CD4-positive, alpha-beta T cell treated with Interleukin-4 for 4 hours (primary cell): ENCODE results near the gene SMS.
A peak's percentile ranks its signal among the peaks of the same experiment; 100 is the strongest.
"Not testable (repeated sequence)": the region's sequence is repeated elsewhere in the genome, so short reads cannot be mapped to it uniquely, and the experiment has no call there.

Experiments
- DNase-seq: peaks from one replicate; pipeline ENCODE4 v3.0.0-alpha.2; 2020

Gene SMS

GRCh38 chrX:21952624-21953023, 12.1 kb downstream of the SMS start:
- DNase-seq, result no peak

DNA sequence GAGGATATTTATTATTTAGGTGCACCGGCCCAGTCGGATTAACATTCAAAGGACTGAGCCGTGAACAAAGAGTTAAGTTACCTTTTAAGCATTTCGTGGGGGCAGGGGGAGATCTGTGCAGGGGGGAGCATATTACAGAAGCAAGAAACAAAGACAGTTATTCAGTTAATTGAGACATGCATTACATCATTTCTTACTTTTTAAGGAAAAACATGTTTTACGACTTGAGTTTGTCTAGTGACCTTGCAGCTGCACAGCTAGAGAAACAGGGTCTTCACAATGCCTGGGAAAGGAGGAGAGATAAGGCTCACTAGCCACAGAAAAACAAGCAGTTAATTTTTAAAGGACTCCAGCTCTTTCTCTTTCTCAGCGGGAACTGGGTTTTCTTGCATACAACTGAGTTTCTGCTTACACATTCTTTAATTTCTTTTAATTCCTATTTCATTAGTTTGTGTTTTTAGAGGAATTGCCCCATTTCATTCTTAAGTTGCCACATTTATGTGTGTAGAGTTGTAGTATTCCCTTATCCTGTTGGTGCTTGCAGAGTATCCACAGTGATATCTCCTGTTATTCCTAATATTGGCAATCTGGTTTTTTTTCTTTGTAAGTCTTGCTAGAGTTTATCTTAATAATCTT, 12.8 kb downstream of the SMS start:
- DNase-seq, result not testable (repeated sequence)

GRCh38 chrX:21955403-21956189, 15.1 kb downstream of the SMS start:
- DNase-seq, result no peak

DNA sequence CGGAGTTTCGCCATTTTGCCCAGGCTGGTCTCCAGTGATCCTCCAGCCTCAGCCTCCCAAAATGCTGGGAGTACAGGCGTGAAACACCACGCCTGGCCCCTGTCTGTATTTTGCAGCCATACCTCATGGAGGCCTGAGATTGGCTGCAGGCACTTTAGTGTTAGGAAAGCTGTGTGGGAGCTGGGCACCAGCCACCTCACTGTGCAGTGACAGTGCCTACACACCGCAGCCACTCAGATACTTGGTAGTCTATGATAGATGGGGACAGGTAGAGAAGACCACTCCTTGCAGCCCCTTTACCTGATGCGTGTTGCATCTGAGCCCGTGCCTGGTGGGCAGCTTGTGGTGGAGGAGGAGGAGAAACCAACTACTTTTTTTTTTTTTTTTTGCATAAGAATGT, 16.3 kb downstream of the SMS start:
- DNase-seq, result no peak

DNA sequence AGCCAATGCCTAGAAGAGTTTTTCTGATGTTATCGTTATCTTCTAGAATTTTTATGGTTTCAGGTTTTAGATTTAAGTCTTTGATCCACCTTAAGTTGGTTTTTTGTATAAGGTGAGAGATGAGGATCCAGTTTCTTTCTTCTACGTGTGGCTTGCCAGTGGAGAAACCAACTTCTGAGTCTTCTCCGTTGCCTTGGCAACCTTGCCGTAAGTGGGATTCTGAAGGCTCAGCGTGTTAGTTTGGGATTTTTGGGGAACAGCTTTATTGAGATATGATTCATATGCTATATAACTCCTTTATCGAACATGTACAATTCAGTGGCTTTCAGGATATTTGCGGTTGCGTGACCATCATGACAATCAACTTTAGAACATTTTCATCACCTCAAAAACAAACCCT, 17.7 kb downstream of the SMS start:
- DNase-seq, result no peak

DNA sequence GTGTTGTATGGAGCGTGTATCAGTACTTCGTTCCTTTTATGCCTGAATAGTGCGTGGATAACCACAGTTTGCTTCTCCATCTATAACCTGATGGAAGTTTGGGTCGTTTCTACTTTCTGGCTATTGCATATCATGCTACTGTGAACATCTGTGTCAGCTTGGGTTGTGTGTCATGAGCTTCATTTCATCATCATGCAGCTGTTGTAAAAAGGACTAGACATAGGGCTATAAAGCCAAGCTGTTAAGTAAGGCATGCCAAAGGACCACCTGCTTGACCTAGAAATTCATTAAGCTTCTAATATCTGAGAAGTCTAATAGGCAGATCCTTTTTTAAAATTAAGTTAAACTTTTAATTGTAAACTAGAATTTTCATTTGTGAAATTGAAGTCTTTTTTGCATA, 18.4 kb downstream of the SMS start:
- no peak for DNase-seq

DNA sequence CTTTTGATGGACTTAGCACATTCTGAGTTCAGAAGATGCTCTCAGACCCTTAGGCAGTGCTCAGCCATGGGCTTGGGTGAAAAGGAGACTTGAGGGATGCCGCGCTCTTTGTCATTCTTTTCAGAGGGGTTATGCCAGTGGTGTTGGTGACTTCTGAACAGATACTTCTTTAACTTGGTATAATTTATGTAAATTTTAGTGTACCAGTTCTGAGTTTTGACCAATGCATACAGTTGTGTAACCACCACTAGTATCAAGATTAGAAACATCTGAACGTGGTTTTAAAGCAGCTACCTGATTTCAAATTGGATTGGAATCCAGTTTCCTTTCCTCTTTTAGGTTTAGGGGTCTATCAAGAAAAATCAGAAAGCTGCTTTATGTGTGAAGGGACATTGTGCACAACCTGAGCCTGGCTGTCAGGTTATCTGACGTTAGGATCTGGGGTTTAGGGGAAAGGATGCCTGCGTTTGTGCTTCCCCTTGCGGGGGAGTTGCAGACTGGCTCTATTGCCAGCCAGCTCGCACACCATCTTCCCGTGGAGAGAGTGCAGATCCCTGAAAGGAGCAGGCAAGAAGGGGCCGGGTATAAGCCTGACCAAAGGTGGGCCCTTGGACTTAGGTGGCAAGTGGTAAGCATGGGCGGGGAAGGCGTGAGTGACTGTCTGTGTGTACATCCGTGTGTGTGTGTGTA, 19.0 kb downstream of the SMS start:
- DNase-seq, result no peak

GRCh38 chrX:21960569-21961541, 20.3 kb downstream of the SMS start:
- no peak for DNase-seq

DNA sequence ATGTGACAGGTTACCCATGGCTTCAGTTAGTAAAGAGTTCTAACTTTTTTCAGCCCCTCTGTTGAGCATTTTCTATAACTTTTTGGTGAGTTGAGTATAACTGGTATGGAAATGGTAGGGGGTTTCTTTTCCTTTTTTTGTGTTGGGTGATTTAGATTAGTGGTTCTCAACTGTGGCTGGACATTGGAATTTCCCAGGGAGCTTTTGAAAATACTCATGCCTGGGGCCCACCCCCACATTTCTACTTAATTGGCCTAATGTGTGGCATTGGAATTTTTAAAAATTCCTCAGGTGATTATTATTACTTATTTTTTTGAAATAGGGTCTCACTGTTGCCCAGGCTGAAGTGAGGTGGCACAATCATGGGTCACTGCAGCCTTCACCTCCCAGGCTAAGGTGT, 21.9 kb downstream of the SMS start:
- no peak for DNase-seq

DNA sequence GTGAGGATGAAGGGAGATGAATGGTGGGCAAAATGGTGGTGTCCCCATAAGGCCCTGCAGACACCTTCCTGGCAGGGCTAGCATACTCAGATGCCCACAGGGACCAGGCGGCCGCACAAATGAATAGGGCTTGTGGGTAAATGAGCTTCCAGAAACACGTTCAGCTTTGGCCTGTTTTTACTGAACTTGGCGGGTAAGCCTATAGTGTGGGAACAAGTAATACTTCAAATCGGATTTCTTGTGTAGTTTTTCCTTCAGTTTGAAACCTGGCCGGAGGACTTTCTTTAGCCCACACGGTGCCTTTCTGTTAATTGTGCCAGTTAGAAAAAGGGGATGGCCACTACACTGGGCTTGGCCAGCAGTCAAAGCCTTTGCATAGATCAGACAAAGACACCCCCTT, 22.8 kb downstream of the SMS start:
- DNase-seq, result no peak

GRCh38 chrX:21963731-21964405, 23.4 kb downstream of the SMS start:
- DNase-seq, result no peak

DNA sequence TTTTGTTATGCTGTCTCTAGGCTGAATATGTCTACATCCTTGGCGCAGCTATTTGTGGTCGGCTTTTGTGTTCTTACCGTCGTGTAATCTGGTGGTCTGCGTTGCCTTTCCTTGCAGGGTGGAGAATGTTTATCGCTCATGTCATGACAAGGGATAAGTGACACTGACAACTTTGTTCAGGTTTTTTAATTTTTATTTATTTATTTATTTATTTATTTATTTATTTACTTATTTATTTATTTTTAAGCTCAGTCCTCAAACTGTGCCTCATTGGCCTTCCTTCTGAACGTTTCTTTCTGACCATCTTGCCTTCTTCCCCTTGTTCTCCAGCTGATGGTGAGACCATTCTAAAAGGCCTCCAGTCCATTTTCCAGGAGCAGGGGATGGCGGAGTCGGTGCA, 26.4 kb downstream of the SMS start:
- DNase-seq, result no peak

DNA sequence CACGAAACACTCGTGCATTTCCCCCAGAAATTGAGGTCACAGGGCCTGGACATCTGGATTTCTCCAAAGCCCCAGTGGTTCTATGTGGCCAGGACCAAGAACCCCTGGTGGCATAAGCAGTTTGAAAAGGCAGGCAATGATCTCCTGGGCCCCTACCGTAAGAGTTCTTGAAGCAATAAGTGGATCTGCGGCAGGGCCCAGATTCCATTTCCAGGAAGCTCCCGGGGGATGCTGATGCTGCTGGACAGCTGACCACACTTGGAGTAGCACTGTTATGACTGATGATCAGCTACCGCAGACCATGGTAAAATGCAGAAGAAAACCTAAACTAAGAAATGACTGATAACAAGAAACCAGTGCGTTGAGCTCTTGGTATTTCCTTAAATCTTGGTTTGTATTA, 27.8 kb downstream of the SMS start:
- no peak for DNase-seq

DNA sequence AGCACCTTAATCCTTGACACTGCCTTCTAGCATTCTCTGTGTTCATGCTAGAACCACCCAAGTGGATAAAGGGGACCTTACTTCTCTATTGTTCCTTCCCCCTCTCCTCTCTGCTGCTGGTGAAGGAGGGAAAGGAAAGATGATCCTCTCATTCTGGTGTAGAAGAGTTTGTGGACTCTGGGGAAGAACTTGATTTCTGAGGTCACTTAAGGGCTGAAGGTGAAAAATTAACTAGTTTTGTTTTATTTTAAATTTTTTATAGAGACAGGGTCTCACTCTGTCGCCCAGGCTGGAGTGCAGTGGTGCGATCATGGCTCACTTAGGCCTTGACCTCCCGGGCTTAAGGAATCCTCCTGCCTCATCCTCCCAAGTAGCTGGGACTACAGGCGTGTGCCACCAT, 29.8 kb downstream of the SMS start:
- no peak for DNase-seq

GRCh38 chrX:21972046-21972445, 31.5 kb downstream of the SMS start:
- no peak for DNase-seq

DNA sequence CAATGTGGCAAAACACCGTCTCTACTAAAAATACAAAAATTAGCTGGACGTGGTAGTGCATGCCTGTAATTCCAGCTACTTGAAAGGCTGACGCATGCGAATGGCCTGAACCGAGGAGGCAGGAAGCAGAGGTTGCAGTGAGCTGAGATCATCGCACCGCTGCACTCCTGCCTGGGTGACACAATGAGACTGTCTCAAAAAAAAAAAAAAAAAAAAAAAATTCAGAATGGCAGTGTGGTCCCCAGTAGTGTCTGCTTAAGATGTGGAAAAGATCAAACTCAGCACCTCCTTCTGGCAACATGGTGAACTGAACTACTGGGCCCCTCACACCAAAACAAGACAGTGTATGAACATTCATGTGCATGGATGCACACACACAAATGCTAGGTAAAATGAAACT, 32.2 kb downstream of the SMS start:
- peak; percentile 48 for DNase-seq

DNA sequence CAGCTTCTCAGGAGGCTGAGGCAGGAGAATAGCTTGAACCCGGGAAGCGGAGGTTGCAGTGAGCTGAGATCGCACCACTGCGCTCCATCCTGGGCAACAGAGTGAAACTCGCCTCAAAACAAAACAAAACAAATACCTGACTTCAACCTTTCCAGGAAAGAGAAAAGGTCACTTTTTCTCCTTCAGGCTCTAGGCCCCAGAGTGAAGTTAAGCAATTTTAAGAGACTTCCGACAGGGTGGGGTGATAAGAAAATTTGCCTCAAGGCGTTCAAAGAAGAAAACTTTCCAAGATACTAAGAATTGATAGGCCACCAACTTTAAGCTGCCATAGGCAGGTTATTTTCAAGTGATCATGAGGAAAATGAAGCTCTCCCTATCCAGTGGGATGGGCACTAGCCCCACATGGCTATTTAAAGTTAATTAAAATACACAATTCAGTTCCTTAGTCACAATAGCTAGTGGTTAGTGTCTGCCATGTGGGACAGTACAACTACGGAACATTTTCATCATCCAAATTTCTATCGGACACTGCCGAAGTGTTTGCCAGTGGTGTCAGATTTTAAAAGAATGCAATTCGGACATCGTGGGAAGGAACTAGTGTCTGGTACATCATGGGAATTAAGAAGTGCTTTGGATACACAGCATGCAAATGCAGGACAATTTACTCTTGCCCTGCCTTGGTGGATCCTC, 33.0 kb downstream of the SMS start:
- no peak for DNase-seq

GRCh38 chrX:21974011-21974385, 33.5 kb downstream of the SMS start:
- peak; percentile 22 for DNase-seq

DNA sequence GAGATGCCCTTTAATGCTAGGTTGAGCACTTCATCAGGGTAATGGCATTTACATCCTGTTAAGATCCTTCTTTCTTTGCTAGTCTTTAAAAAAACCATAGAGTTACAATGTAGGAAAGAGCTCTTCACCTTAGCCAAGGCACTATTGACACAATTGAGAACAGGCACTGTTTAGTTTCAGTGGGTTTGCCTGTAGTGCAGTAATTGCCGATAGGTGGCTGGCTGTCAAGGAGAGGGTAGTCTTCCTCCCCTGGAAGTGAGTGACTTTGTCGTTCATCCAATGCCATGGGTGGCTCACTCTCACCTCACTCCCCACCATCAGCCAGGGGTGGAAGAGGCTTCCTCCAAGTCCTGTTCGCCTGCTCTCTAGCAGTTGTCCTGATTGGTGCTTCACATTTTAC, 34.7 kb downstream of the SMS start:
- no peak for DNase-seq

DNA sequence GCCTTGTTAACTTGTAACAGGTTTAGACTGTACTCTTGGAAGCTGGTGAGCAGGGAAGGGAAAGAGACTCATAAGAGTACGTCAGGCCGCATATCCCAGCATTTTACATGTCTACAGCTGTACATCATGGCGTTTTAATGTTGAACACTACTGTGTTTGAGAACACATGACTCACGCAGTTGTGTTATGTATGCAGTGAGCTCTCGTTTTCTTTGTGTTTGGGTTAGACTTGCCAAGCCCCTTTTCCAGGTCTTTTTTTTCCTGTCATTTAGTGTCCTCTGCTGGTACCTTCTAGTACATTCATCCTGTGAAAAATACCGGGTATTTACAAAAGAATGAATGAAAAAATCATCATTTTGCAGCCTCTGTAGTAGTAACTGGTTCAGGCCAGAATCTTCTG, 35.3 kb downstream of the SMS start:
- DNase-seq, result no peak

- DNase-seq, result no peak
Measured at GRCh38 chrX:21978346-21978745, 37.8 kb downstream of the SMS start.

DNA sequence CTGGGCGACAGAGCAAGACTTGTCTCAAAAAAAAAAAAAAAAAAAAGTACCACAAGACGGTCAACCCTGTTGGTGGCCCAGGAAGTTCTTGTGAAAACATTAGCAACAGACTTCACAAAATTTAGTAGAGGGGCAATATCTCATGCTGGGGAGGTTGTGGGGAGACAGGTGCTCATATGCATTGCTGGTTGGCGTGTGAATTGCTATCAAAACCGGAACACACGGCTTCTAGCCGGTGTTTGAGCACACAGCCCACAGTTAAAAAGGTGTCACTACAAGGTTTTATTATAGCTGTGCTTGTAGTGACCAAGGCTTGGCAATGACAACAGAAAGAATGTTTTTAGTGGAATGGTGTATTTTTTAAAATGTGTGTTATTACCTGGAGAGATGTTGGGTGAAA, 41.8 kb downstream of the SMS start:
- DNase-seq, result no peak
